GM21737 (cell line): ENCODE measurements around the gene OR4C13.
"Not testable (repeated sequence)": the region's sequence is repeated elsewhere in the genome, so short reads cannot be mapped to it uniquely, and the experiment has no call there.

Experiments
- ATAC-seq: cut with Tn5 transposase; IDR thresholded peaks from one replicate; pipeline ENCODE4 v1.9.1; 2021; ENCODE audit warnings: mild to moderate bottlenecking, moderate library complexity; ENCODE audit not compliant: unreplicated experiment

OR4C13 gene

DNA sequence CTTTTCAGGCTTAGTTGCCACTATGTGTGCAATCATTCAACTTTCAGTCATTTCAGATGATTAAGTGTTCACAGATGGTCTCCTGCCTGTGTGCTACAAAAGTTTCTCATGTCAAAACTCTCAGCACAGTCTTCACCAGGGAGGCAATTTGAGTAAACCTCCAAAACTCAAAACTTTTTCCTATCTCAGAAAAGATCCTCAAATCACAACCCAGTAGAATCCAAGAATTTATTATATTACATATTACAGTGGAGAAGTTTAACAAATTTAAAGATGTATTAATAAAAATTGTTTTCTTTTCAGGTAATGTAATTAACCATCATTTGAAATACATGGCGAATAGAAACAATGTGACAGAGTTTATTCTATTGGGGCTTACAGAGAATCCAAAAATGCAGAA is at the start of gene OR4C13:
OR4C13 (plus strand) TSS at position 301 of the 400 bp plus-strand sequence; CDS start at position 333, 32 bp downstream.
- no peak for ATAC-seq

DNA sequence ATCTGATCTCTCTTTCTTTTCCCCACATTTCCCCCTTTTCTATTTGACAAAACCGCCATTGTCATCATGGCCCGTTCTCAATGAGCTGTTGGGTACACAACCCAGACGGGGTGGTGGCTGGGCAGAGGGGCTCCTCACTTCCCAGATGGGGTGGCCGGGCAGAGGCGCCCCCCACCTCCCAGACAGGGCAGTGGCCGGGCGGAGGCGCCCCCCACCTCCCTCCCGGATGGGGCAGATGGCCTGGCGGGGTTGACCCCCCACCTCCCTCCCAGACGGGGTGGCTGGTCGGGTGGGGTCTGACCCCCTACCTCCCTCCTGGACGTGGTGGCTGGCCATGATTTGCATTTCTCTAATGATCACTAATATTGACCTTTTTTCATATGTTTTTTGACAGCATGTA is 40.7 kb upstream of the OR4C13 start:
- not testable (repeated sequence) for ATAC-seq

DNA sequence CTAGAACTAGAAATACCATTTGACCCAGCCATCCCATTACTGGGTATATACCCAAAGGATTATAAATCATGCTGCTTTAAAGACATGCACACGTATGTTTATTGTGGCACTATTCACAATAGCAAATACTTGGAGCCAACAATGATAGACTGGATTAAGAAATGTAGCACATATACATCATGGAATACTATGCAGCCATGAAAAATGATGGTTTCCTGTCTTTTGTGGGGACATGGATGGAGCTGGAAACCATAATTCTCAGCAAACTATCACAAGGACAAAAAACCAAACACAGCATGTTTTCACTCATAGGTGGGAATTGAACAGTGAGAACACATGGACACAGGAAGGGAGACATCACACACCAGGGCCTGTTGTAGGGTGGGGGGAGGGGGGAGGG is 3.5 kb upstream of the OR4C13 start:
- not testable (repeated sequence) for ATAC-seq

DNA sequence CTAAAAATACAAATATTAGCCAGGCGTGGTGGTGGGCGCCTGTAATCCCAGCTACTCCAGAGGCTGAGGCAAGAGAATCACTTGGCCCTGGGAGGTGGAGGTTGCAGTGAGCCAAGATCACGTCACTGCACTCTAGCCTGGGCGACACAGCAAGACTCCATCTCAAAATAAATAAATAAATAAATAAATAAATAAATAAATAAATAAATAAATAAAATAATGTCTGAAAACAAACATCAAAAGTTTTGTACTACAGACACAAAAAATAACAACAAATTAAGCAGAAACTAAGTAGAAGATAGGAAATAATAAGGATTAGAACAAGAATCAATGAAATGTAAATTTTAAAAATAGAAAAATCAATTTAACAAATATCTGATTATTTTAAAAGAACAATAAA is 21.2 kb downstream of the OR4C13 start:
- not testable (repeated sequence) for ATAC-seq

DNA sequence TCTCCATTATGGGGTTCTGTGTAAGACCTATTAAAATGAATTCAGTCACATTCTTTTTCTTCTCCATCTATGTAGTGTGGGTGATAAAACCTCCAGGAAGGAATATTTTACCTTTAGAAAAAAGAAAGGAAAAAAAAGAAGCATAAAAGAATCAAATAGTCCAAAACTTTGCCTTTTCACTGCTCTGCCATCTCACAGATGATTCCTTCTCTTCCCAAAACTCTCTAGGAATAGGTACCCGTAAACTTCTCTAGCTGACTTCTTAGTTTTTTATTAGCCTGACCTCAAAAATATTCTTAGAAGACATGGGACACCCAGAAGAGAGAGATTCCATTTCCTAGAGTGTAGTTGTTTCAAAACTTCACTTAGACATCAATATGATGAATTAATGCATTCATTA is 30.2 kb downstream of the OR4C13 start, which contains the start of gene OR4C12:
OR4C12 (minus strand) TSS at position 101 of the 400 bp plus-strand sequence; CDS start at position 67, 34 bp downstream.
- not testable (repeated sequence) for ATAC-seq

DNA sequence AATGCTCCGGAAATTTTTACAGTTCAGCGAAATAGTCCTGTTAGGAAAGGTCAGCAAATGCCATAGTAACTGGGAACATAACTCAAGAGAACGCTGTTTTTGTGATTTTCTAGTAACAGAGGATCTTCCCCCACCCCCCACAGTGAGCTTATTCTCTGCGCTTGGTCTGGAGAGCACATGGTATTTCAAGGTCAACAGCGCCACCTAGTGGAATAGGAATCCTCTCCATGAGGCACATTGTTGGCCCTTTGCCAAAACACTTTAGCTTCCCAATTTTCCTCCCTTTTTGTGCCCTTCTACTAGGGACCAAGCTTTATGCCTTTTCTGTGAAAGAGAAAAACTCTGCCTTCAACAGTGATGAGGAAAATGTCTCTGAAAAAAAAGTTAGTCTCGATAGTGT is 43.4 kb downstream of the OR4C13 start:
- no peak for ATAC-seq
